Right lobe of liver (tissue), 6 donors: Measurements from ENCODE around the gene CRTC1. TPM values are rescaled to one million over a fixed set of nuclear protein-coding genes. Genes with fewer than 3 reads are reported as not detected.
A peak's percentile ranks its signal among the peaks of the same experiment; 100 is the strongest.

Experiments
- ATAC-seq, 4 donors: fragments of 200-7000 bp; cut with Tn5 transposase; one replicate each; pipeline ENCODE4 v1.9.1; 2020; ENCODE audit warnings: mild to moderate bottlenecking in 4 of 4, moderate library complexity in 4 of 4
- DNase-seq, 3 donors: peaks; one replicate each; pipeline ENCODE4 v3.0.0-alpha.2; 2020
- H3K27ac ChIP-seq, 3 donors: fragments of 200-600 bp; one replicate each; pipeline ENCODE4 v1.8.0; 2022
- H3K27me3 ChIP-seq, 2 donors: fragments of 200-600 bp; one replicate each; pipeline ENCODE4 v1.8.0; 2022
- H3K36me3 ChIP-seq, 4 donors: fragments of 200-600 bp; sonication (generic) in 1 of 4; one replicate each; pipeline versions ENCODE4 v1.5.1 to v1.8.0; 2017 to 2022; ENCODE audit warnings: control low read depth in 1 of 4
- H3K4me1 ChIP-seq, 4 donors: fragments of 200-600 bp; sonication (generic) in 1 of 4; one replicate each; pipeline versions ENCODE4 v1.5.1 to v1.8.0; 2017 to 2022; ENCODE audit warnings: control low read depth in 1 of 4
- H3K4me3 ChIP-seq, 3 donors: fragments of 200-600 bp; one replicate each; pipeline ENCODE4 v1.8.0; 2022
- H3K9me3 ChIP-seq, 4 donors: fragments of 200-600 bp; sonication (generic) in 1 of 4; one replicate each; pipeline versions ENCODE4 v1.5.1 to v1.8.0; 2017 to 2022; ENCODE audit warnings: control low read depth in 1 of 4
- POLR2A ChIP-seq: fragments of 450-650 bp; IDR thresholded peaks from one replicate; pipeline ENCODE4 v1.6.1; 2017; ENCODE audit warnings: antibody characterized with exemption, mild to moderate bottlenecking
- WGBS: methylation state at CpG from one replicate; pipeline ENCODE4 v1.1.6; 2018; ENCODE audit warnings: low coverage, low lambda C conversion rate; ENCODE audit not compliant: insufficient coverage; ENCODE audit errors: missing lambda C conversion rate; 5-methylcytosine and 5-hydroxymethylcytosine counted together
- intact Hi-C, 2 donors: fragments of 100-400 bp; cut with DNase I; formaldehyde crosslinking; loops; one replicate each; pipeline versions ENCODE4 v1.11.2 to v1.14.1; 2022
- total RNA-seq, 6 experiments: library from RNA; depleted of rRNA in 2 of 6; stranded (reverse); fragments of >200 nt in 2 of 6; fragmentation: NEBNext Ultra II Directional in 3 of 6; extraction: Animal tissue kit (Norgen Biotek cat#: 25700) in 3 of 6; gene quantifications; one replicate each; pipeline versions ENCODE4 v1.1.0 to v1.2.4, GENCODE V29; 2016 to 2023
- TF ChIP-seq, protein P1 (sequence below), 4 donors: fragments of 200-600 bp in 3 of 4; fragments of 450-650 bp in 1 of 4; IDR thresholded peaks; one replicate each; pipeline versions ENCODE4 v1.5.1 to v1.8.0; 2016 to 2022; ENCODE audit warnings: antibody characterized with exemption in 4 of 4, mild to moderate bottlenecking in 2 of 4
- donor health status: DM: no; HTN: yes; CAD: no.
- donor health status: DM: no; HTN: no; CAD: no.
- donor health status: DM: no; HTN: no; CAD: no.
- donor health status: DM: no; HTN: yes; CAD: no.
- donor health status: DM: no; HTN: yes; CAD: no.

CRTC1 gene
- total RNA-seq, 6 experiments from 2014 or later, result 1.7 to 7.2 (median 4.9) TPM

DNA sequence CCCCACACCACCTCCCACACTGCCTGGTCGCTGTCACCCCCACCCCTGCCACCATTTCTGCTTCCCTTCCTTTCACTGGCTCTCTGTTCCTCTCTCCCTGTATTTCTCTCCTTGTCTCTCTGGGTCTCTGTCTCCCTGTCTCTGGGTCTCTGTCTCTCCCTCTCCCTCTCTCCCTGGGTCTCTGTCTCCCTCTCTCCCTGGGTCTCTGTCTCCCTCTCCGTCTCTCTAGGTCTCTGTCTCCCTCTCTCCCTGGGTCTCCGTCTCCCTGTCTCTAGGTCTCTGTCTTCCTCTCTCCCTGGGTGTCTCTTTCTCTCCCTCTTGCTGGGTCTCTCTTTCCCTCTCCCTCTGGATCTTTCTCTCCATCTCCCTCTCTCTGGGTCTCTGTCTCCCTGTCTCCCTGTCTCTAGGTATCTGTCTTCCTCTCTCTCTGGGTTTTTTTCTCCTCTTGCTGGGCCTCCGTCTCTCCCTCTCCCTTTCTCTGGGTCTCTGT is 25.1 kb upstream of the CRTC1 start:
- DNase-seq, result no peak
- TF ChIP-seq, protein P1, sequence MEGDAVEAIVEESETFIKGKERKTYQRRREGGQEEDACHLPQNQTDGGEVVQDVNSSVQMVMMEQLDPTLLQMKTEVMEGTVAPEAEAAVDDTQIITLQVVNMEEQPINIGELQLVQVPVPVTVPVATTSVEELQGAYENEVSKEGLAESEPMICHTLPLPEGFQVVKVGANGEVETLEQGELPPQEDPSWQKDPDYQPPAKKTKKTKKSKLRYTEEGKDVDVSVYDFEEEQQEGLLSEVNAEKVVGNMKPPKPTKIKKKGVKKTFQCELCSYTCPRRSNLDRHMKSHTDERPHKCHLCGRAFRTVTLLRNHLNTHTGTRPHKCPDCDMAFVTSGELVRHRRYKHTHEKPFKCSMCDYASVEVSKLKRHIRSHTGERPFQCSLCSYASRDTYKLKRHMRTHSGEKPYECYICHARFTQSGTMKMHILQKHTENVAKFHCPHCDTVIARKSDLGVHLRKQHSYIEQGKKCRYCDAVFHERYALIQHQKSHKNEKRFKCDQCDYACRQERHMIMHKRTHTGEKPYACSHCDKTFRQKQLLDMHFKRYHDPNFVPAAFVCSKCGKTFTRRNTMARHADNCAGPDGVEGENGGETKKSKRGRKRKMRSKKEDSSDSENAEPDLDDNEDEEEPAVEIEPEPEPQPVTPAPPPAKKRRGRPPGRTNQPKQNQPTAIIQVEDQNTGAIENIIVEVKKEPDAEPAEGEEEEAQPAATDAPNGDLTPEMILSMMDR (IDR thresholded peaks at IDR 0.05), result no peak
- no peak for TF ChIP-seq POLR2A
- 82% methylated on average over 4 of the region's 4 CpGs for WGBS

DNA sequence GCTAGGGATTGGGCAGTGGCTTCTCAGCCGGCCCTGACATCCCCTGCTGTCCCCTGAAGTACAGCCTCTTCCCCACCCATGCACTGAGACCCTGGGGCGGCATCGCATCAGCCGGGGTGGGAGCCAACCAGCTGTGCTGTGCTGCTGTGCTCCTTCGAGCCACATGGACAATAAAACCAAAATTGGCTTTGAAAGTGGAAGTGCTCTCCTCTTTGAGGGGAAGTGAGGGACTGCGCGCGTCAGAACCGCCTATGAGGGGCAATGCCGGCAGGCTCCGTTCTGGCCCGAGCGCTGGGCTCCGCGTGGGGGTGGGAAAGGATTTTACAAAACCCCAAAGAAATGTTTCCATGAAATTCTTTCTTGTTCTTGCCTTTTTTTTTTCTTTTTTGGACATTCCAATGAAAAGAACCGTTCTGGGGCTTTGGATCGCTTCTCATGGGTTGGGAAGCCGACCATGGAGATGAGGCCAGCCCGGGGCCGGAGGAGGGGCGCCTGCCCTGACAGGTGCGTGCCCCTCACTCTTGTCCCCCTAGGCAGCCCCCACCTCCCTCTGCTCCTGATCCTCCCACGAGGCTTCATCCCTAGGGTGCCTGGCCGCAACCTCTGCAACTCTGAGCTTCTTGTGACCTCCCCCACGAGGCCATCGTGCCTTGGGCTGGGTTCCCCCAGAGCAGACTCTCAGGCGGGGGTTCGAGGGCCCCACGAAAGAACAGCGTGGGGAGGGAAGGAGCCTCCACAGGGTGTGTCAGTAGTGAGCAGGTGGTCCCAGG is 24.0 kb upstream of the CRTC1 start:
- Histone ChIP-seq H3K4me1 (no peaks in the 10 kb centered on the region), H3K27me3 (no peaks in the 10 kb centered on the region), H3K9me3 (no peaks in the 10 kb centered on the region), H3K36me3 (no peaks in the 10 kb centered on the region), H3K4me3 (no peak overlapping the region), H3K27ac (no peak overlapping the region)
- TF ChIP-seq, protein P1 (IDR thresholded peaks at IDR 0.05), result no peak
- TF ChIP-seq POLR2A, result no peak
- DNase-seq (no peak), ATAC-seq (peak in 2 of 4 donors; percentile 46 to 54)
- intact Hi-C loops, result no loop called here
- WGBS, result 71% methylated on average over 26 of the region's 30 CpGs

More for the DNA sequence above, 25.1 kb upstream of the CRTC1 start:
- H3K4me1 ChIP-seq, result no peaks in the 10 kb centered on the region
- no peak overlapping the region for H3K27ac ChIP-seq
- no peaks in the 10 kb centered on the region for H3K36me3 ChIP-seq
- H3K9me3 ChIP-seq, result no peaks in the 10 kb centered on the region
- intact Hi-C loops, result no loop called here
- H3K27me3 ChIP-seq, result no peaks in the 10 kb centered on the region
- no peak for ATAC-seq
- no peak overlapping the region for H3K4me3 ChIP-seq

DNA sequence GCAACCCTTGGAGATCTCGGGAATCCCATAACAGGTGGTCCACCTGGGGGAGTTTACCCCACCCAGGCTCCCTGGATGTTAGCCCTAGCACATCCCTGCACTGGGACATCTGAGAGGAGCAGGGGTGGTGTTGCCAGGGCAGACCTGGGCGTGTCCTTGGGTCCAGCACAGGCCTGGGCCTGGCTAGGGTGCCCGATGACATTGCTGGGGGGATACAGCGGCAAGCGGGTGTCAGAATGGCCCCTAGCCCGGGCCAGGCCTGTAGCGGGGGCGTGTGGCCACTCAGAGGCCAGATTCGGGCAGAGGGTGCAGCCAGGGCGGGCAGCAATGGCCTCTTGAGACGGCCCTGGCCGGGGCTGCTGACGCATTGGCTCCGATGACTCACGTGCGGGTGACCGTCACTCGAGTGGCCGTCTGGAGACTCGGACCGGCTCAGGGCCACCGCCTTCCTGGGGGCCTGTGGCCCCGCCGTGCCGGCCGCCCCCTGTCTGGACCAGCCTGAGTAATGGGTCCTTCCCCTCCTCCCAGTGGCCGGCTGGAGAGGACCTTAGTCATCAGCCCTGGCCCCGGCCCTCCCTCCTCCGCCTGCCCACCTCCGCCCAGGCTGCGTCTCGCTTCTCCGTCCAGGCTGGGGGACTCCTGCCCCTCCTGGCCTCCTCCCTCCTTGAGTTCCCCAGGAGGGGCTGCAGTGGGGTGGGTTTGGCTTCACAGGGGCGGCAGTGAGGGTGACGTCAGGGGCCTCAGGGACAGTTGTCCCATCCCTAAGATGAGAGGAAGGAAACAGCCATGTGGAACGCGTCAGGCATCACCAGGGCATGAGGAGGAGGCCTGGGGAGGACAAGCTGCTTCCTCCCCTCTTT is 23.2 kb upstream of the CRTC1 start:
- H3K4me3 ChIP-seq, result no peak overlapping the region
- intact Hi-C loops, result no loop called here
- DNase-seq (no peak), ATAC-seq (peak in 3 of 4 donors; percentile 6 to 30 (median 11))
- H3K36me3 ChIP-seq, result no peaks in the 10 kb centered on the region
- H3K27me3 ChIP-seq, result no peaks in the 10 kb centered on the region
- no CpG with 5 or more reads among the region's 37 CpGs for WGBS
- TF ChIP-seq POLR2A, result no peak
- TF ChIP-seq, protein P1 (IDR thresholded peaks at IDR 0.05), result no peak
- H3K27ac ChIP-seq, result no peak overlapping the region
- no peaks in the 10 kb centered on the region for H3K4me1 ChIP-seq
- H3K9me3 ChIP-seq, result no peaks in the 10 kb centered on the region

DNA sequence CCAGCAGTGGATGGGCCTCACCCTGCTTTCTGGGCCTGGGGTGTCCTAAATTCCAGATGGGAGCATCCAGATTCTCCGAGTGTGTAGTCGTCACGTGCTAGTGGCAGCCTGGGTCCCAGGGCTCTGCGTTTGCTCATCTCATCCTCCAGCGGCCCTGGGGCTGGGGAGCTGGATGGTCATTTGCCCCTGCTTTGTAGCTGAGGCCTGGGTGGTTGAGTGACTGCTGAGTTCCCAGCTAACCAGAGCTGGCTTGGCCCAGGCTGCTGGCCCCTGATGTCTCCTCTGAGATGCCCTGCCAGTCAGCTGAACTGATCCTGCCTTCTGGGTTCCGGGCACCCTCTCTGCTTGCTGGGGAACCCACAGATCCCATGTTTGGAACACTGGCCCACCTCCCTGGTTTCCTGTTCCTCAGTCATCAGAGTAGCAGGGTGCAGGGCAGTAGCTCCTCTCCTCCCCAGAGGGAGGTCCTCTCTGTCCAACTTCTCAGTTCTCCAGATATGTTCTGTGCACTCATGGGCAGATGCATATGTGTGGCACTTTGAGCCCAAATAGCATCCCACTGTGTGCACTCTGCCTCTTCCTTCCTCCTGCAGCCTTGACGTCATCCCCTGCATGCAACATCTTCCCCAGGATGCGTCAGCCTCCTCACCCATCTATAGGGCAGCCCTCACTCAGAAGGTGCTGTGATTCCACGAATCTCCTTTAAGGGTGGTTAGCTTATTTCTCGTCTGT is 22.4 kb upstream of the CRTC1 start:
- H3K4me1 ChIP-seq, result no peaks in the 10 kb centered on the region
- DNase-seq, result no peak
- no peaks in the 10 kb centered on the region for H3K27me3 ChIP-seq
- H3K36me3 ChIP-seq, result no peaks in the 10 kb centered on the region
- no peak overlapping the region for H3K27ac ChIP-seq
- H3K4me3 ChIP-seq, result no peak overlapping the region
- no peak for ATAC-seq
- no peaks in the 10 kb centered on the region for H3K9me3 ChIP-seq
- 62% methylated on average over 2 of the region's 10 CpGs for WGBS
- intact Hi-C loops, result no loop called here
- no peak for TF ChIP-seq POLR2A
- TF ChIP-seq, protein P1 (IDR thresholded peaks at IDR 0.05), result no peak
